ENCODE data around the gene CENPF.
"Not testable (repeated sequence)": the region's sequence is repeated elsewhere in the genome, so short reads cannot be mapped to it uniquely, and the experiment has no call there.

The CENPF gene

DNA sequence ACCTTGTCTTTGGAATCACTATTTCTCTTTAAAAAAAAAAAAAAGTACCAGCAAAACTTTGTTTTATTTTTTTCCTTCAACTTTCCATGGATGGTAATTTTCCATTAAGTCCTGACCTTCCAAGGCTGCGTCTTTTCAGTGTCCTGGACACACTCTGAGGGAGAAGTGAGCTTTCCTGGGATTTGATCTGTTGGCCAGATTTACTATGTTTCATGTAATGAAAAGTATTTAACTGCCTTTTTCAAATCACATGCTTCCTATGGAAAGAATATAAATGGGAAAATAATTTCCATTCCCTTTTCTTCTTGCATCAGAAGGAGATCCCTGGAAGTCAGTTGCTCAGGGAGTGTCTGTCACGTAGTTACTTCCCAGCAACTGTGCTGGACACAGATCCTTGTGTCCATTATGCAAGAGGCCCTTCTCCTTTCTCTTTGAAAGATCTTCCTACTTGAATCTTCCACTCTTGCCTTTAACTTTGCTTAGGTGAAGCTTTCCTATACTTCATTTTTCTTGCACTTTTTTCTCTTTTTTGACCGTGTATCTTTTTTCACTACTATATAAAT lies 59.3 kb downstream of the CENPF start:
- no peak for DNase-seq

DNA sequence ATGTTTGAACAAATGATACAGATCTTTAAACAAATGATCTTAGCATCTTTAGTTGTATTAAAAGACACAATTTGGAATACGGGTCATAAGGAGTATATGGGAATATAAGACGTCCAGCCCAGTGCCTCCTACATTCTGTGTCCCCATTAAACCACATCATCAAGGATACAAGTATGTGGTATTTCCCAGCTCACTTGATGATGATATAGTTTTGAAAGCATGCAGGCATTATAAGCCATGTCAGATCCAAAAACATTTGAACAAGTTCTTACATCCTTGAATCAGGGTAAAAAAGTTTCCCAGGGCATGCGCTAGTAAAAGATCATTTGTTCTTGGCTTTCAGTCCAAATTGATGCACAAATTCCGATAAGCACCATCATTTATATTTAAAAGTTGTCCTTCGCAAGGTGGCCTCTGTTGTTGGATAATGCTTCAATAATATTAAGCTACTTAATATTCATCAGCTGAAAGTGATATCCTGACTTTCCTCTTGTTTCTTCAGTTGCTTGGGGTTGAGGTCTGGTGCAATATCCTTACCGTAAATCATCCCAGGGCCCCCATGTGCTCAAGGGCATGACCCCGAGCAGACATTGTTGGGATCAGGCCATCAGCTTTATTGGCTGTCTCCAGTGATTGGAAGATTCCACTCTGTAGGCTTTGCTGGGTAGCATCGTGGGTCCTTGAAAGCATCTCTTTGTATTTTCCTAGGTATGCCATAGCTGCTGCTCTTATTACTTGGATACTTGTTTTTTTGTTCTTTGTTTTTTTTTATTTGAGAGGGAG lies 61.8 kb downstream of the CENPF start:
- no peak for DNase-seq

DNA sequence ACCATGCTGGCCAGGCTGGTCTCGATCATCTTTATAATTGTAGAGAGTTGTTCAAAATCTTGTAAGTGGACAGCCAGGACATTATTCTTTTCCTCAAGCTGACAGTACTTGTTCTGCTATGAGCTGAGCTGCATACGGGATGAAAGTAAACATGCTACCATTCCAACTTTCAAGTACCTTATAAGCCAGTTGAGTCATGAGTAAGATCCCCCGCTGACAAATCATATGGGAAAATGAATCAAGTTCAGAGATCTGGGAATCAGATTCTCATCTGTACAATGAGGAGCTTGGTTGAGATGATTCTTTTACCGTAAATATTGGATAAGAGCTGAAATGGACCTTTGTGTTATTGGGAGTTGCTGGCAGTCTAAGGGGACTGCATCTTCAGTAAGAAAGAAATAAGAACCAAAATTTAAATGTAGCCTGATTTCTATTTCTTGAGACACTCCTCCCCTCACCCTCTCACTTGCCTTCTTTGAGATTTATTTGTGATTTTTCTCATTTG lies 62.7 kb downstream of the CENPF start:
- no peak for DNase-seq

DNA sequence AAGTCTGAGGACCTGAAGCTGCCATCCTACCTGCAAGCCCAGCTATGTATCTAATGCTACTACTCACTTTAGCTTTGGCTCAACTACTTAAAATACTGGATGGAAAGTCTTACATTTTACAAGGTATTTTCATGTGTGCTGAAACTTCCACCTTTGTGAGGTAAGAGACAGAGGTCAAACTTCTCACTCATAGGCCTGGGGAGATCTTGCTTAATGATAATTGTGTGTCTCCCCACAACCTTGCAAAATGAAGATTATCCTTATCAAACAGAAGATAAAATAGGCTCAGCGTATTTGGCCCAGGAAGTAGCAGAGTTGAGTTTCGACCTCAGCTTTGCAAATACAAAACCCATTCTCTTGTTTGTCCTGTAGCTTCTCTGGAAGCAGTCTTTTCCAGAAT lies 63.7 kb downstream of the CENPF start:
- DNase-seq: no peak

DNA sequence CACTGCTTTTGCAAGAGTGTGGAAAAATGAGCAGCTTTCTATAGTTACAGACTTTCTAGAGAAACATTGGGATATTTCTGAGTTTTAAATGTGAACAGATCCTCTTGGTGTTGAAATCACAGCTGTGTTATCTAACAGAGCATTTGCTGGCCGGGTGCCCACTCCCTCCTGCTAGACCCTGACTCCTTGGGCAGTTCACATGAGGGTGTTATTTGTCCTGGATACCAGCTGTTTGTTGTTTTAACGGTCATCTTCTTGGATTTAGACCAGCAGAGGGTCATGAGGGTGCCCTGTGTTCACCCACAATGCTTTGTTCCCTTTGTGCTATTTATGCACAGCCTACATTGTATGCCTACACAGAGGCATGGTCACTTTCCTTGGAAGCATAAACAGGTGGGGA lies 67.1 kb downstream of the CENPF start:
- DNase-seq: no peak

DNA sequence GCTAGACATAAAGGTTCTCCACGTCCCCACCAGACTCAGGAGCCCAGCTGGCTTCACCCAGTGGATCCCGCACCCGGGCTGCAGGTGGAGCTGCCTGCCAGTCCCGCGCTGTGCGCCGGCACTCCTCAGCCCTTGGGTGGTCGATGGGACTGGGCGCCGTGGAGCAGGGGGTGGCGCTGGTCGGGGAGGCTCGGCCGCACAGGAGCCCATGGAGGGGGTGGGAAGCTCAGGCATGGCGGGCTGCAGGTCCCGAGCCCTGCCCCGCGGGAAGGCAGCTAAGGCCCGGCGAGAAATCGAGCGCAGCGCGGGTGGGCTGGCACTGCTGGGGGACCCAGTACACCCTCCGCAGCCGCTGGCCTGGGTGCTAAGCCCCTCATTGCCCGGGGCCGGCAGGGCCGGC lies 70.0 kb downstream of the CENPF start:
- DNase-seq: not testable (repeated sequence)

DNA sequence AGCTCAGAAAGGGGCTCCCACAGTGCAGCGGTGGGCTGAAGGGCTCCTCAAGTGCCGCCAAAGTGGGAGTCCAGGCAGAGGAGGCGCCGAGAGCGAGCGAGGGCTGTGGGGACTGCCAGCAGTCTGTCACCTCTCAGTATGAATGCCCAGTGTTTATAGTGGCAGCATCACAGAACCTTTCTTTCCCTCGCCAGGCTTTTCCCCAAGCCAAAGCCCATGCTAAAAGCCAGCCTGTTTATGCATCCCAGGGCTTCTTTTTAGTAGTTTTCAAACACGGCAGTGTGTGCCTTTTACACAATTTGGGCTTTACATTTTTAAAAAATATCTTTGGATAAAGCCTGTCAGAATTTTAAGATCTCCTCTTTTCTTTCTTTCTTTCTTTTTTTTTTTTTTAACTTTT lies 70.6 kb downstream of the CENPF start:
- no peak for DNase-seq

DNA sequence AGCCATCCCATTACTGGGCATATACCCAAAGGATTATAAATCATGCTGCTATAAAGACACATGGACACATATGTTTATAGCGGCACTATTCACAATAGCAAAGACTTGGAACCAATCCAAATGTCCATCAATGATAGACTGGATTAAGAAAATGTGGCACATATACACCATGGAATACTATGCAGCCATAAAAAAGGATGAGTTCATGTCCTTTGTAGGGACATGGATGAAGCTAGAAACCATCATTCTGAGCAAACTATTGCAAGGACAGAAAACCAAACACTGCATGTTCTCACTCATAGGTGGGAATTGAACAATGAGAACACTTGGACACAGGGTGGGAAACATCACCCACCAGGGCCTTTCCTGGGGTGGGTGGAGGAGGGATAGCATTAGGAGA lies 72.5 kb downstream of the CENPF start:
- DNase-seq: not testable (repeated sequence)

DNA sequence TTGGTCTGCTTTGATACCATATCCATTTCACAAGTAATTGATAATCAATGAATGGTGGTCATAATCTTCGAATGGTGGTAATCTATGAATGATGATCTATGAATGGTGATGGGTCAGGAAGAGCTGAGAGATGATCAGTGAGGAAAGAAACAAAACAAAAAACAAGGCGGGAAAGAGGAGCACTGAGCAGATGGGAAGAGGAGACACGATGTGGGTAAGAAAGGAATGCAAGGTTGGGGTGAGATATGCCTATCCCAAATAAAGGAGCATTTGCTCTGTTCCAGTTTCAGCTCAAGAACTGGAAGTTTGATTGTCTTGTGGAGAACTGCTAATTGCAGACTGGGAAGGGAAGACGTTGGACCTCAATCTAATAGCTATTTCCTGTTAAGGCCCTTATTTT lies 73.8 kb downstream of the CENPF start:
- no peak for DNase-seq

DNA sequence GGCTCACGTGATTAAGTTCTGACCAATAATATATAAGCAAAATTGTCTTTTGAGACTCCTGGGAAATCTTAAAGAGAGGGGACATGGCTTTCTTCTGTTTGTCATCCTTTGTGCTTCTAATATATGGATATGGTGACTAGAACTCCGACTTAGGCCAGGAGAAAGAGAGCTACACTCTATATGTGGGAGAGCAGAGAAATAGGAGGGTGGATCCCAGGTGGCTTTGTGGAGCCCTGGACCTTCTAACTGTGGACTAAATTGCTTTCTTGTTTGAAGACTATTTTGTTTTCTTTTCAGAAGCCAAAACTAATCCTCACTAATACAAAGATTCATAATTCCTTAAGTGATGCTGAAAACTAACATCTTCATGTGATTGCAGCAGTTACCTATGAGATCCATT lies 75.0 kb downstream of the CENPF start:
- DNase-seq: no peak

DNA sequence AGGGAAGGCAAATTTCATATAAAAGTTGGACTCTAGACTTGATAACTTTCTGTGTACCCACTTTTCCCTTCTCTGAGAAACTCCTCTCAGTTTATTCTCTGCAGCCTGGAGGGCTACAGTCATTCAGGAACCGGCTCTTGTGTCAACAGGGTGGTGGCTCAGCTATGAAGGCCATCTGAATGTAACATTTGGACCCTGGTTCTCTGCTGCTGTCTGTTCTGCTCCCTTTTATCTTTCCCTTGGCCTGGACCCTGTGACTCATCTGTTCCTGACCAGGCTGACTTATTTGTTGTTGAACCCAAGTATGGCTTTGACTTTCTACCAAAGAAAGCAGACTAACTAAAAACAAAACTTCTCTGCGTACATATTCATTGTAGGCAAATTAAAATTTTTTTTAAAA lies 75.4 kb downstream of the CENPF start:
- DNase-seq: no peak

DNA sequence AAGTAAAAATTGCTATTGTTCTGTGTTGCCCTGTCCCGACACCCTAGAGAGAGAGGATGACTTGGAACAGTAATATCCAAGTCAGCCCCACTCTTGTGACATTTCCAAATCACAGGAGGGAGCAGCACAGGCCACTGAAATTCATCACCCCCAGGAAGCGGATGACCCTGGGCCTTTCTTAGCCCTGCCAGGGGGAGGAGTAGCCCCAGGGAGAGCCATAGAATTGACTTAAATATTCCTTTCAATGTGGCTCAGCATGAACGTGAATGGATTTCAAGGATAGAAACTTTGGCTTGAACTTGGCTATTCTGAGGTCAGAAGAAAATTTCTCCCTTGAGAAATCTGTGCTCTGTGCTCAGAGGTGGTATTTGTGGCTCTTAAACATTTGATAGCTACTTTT lies 80.6 kb downstream of the CENPF start:
- no peak for DNase-seq

DNA sequence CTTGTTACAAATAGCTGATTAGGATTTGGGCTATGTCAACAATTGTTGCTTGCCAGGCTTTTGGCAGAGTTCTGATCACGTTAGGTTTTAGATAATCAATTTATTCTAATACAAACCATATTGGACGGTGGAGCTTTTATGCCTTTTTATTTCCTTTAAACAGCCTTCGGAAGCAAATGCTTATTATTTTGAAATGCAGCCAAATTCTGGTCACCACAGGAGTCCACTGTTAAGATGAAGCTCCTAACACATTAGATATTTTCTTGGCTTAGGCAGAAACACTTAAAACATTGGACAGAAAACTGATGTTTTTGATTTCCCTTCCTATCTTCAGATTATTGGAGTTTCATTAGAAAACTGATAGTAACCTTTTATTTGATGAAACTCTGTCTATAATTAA lies 82.9 kb downstream of the CENPF start:
- no peak for DNase-seq

DNA sequence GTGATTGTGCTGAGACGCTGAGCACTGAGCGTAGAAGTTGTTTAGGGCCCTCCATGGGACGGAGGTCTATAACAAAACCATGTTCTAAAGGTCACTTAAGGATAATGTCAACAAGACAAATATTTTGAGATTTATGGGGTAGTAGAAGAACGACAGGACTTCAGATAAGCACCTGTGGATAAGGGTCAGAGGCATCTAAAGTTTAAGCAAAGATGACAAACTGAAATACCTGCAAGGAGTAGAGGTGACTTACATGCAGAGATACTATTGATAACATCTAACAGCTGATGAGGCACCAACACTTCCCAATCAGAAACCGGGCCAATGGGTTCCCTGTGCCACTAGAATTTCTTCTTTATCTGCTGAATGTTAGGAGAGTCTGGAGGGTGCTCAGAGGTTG lies 83.5 kb downstream of the CENPF start:
- DNase-seq: no peak

DNA sequence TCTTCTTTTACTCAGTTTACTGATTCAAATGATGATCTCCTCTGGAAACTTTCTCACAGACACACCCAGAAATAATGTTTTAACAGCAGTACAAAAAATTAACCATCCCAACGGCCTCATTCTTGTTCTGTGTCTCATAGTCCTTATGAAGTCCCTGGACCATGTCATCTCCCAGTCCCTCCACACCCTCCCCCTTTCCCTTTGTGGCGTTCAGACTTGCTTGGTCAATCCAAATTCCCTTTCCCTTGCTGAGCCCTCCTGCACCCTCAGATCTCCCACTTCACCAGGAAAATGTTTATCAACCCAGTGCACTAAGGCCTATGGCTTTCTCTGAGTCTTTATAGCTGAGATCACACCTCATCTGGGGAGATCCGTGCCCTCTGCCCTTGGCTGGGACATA lies 85.9 kb downstream of the CENPF start:
- DNase-seq: no peak

DNA sequence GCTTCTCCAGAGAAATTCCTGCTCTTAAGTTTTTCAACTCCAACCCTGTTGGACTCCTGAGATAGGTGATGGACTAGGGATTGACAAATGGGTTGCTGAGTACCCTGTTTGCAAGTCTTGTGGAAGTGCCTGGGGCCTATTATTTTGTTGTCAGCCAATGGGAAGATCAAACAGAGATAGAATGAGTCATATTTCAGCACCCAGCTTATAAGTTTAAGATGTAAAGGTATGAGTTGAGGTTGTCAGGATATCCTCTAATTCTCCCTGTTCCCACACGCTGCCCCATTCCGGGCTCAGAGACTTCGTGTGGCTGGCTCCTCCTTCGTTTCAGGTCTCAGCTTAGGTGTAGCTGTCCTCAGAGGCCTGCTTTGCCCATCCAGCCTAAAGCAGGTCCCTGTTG lies 91.8 kb downstream of the CENPF start:
- no peak for DNase-seq

DNA sequence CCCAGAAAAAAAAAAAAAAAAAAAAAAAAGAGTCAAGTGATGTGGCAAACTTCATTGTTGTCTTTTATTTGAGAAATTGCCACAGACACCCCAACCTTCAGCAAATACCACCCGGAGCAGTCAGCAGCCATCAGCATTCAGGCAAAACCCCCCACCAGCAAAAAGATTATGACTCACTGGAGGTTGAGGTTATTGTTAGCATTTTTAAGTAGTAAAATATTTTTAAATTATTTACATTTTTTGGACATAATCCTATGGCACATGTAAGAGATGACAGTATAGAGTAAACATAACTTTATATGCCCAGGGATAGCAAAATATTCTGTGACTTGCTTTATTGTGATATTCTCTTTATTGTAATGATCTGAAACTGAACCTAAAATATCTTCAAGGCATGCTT lies 95.6 kb downstream of the CENPF start:
- DNase-seq: no peak

DNA sequence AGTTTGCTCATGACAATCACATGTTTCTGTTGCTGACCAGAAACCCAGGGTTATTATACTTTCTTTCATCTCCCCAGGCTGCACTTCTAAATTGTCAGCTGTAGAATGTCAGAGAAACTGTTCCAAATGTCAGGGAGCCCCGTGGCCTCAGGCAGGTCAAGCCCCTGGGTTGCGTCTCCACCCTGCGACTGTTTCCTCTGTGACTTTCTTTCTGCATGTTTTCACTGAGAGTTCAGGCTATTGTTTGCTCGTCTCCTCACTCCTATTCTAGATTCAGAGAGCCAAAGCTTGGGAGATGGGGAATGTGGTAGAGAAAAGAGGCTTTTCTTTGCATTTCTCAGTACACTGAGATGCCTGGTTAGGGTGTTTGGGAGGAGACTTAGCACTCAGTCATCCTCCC lies 97.4 kb downstream of the CENPF start:
- no peak for DNase-seq

DNA sequence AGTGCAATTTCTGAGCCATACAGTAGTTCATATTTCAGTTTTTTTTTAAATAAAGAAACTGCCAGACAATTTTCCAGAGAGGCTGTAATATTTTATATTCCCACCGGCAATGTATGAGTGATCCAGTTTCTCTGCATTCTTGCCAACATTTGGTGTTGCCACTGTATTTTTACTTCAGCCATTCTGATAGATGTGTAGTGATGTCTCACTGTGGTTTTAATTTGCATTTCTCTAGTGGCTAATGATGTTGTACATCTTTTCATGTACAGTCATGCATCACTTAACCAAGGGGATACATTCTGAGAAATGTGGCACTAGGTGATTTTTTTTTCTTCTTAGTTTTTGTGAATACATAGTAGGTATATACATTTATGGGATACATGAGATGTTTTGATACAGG lies 99.6 kb downstream of the CENPF start:
- DNase-seq: no peak

DNA sequence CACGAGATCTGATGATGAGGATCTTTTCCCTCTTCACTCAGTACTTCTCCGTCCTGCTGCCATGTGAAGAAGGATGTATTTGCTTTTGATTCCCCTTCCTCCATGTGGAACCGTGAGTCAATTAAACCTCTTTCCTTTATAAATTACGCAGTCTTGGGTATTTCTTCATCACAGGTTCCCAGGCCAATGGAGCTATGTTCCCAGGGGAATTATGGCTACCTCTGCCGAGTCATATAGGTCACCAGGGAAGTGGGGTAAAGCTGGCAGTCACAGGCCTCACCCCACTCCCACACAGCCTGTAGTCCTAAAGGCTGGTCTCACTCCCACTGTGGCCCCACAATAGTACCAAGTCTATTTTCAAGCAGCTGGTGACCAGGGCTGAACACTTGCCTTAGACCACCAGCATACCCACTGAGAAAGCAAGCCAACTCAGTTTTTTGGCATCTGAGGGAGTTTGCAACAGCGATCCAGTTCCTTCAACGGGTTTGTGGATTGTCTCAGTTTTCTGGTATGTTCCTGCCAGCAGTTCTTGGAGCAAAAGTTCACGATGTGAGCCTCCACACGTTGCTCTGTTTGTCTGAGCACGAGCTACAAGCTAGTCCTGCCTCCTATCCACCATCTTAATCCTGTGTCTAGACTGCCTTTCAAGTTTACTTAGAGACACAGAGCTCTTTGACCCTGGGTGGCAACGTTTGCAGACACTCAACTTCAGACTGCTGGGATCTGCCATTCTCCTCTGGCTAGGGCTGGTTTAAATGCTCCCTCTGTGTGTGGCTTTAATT lies 104.5 kb downstream of the CENPF start:
- DNase-seq: no peak

DNA sequence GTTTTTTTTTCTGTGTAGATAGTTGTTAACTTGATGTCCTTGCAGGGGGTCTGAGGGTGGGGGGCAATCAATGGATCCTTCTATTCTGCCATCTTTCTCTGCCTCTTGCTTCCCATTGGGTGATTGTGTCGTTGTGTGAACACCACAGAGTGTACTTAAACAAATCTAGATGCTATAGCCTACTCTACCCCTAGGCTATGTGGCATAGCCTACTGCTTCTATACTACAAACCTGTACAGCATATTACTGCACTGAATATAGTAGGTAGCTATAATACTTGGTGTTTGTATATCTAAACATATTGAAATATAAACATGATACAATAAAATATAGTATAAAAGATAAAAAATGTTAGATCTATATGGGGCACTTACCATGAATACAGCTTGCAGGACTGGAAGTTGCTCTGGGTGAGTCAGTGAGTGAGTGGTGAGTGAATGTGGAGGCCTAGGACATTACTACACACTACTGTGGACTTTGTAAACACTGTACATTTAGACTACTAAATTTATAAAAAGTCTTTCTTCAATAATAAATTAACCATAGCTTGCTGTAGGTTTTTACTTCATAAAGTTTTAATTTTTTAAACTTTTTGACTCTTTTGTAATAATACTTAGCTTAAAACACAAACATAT lies 105.4 kb downstream of the CENPF start:
- DNase-seq: no peak

DNA sequence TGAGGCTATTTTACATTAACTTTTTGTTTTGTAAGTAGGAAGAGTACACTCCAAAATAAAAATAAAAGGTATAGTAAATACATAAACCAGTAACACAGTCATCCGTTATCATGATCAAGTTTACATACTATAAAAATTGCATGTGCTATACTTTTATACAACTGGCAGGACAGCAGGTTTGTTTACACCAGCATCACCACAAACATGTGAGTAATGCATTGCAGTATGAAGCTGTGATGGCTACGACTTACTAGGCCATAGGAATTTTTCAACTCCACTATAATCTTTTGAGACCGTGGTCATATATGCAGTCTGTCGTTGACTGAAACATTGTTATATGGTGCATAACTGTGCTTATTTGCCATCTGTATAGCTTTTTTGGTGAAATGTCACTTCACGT lies 106.2 kb downstream of the CENPF start:
- no peak for DNase-seq

DNA sequence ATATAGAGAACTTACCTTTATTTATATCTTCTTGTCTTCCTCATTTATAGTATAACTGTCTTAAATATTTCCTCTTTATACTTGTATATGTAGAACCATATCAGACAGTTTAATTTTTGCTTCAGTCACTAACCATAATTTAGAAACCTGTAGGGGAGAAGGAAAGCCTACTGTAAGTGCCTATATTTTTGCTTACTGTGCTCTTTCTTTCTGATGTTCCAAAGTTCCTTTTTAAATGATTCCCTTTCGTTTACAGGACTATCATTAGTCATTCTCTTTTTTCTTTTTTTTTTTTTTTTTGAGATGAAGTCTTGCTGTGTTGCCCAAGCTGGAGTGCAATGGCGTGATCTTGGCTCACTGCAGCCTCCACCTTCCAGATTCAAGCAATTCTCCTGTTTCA lies 109.7 kb downstream of the CENPF start:
- DNase-seq: no peak

All from NCI-H1436 (cell line).